ENCODE results near the gene ALPP.

- no peak for TF ChIP-seq CTCF (IDR thresholded peaks at IDR 0.05; ENCODE audit: low read depth, low read length, poor library complexity, severe bottlenecking)
- TF ChIP-seq EZH2phosphoT487 (IDR thresholded peaks at IDR 0.05; ENCODE audit: borderline replicate concordance, low read length): no peak
These were observed 9.9 kb downstream of the ALPP start for GRCh38 chr2:232388324-232388891.

Measured in DOHH2 (cell line).